ENCODE data around the gene TPTE. TPM values are rescaled to one million over a fixed set of nuclear protein-coding genes. Genes with fewer than 3 reads are reported as not detected.
"Not testable (repeated sequence)": the region's sequence is repeated elsewhere in the genome, so short reads cannot be mapped to it uniquely, and the experiment has no call there.

The TPTE gene
- total RNA-seq, 6 experiments from 2014 or later: not detected

GRCh38 chr21:10539956-10540355 is 18.6 kb downstream of the TPTE start:
- H3K27ac ChIP-seq: no peak overlapping the region
- ATAC-seq: no peak
- H3K27me3 ChIP-seq: no peaks in the 10 kb centered on the region
- no peaks in the 10 kb centered on the region for H3K36me3 ChIP-seq
- H3K4me3 ChIP-seq: no peak overlapping the region
- intact Hi-C loops (cut with DNase I): loop anchor here in 1 of 2 donors (10.0 kb wide), 1 partner anchor 65 kb away; no protein-coding TSS in a partner anchor
- no peaks in the 10 kb centered on the region for H3K4me1 ChIP-seq
- TF ChIP-seq POLR2A (IDR thresholded peaks at IDR 0.05): no peak
- TF ChIP-seq, protein P1, sequence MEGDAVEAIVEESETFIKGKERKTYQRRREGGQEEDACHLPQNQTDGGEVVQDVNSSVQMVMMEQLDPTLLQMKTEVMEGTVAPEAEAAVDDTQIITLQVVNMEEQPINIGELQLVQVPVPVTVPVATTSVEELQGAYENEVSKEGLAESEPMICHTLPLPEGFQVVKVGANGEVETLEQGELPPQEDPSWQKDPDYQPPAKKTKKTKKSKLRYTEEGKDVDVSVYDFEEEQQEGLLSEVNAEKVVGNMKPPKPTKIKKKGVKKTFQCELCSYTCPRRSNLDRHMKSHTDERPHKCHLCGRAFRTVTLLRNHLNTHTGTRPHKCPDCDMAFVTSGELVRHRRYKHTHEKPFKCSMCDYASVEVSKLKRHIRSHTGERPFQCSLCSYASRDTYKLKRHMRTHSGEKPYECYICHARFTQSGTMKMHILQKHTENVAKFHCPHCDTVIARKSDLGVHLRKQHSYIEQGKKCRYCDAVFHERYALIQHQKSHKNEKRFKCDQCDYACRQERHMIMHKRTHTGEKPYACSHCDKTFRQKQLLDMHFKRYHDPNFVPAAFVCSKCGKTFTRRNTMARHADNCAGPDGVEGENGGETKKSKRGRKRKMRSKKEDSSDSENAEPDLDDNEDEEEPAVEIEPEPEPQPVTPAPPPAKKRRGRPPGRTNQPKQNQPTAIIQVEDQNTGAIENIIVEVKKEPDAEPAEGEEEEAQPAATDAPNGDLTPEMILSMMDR (IDR thresholded peaks at IDR 0.05): no peak
- H3K9me3 ChIP-seq: no peaks in the 10 kb centered on the region
- 34% methylated on average over 3 of the region's 3 CpGs for WGBS (ENCODE audit: insufficient coverage, low coverage, low lambda C conversion rate, missing lambda C conversion rate)
- no peak for DNase-seq

DNA sequence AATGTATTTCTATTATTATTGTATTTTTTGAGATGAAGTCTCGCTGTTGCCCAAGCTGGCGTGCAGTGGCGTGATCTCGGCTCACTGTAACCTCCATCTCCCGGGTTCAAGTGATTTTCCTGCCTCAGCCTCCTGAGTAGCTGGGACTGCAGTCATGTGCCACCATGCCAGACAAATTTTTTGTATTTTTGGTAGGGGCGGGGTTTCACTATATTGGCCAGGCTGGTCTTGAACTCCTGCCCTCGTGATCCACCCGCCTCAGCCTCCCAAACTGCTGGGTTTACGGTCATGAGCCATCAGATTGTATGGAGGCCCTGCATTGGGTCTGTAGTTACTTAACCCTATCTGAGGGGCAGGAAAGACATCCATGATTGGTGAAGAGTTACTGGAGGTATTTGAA is 23.0 kb downstream of the TPTE start:
- not testable (repeated sequence) for DNase-seq, H3K9me3 ChIP-seq, H3K27ac ChIP-seq, H3K36me3 ChIP-seq, H3K27me3 ChIP-seq, H3K4me1 ChIP-seq, ATAC-seq, H3K4me3 ChIP-seq
- intact Hi-C loops (cut with DNase I): loop anchor here in 1 of 2 donors (10.0 kb wide), 1 partner anchor 60 kb away; no protein-coding TSS in a partner anchor
- WGBS (ENCODE audit: insufficient coverage, low coverage, low lambda C conversion rate, missing lambda C conversion rate): 59% methylated on average over 9 of the region's 9 CpGs

DNA sequence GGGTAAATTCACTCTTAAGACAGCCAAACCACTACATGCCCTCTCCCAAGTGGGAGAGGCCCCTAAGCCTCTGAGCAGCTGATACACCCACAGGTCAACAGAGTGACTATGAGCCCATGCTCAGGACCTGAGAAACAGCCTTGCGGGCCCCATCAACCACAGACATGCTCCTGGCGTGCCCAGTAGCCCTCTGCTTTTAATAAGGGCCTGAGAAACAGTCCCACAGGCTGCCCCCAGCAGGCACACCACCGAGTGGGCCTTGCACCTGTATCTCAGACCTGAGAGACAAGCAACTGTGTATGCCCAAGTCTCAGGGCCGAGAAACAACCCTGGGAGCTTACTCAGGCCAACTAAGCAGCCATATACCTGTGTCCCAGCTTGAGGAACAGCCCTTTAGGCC is 26.5 kb downstream of the TPTE start:
- H3K4me1 ChIP-seq, H3K9me3 ChIP-seq: not testable (repeated sequence)

DNA sequence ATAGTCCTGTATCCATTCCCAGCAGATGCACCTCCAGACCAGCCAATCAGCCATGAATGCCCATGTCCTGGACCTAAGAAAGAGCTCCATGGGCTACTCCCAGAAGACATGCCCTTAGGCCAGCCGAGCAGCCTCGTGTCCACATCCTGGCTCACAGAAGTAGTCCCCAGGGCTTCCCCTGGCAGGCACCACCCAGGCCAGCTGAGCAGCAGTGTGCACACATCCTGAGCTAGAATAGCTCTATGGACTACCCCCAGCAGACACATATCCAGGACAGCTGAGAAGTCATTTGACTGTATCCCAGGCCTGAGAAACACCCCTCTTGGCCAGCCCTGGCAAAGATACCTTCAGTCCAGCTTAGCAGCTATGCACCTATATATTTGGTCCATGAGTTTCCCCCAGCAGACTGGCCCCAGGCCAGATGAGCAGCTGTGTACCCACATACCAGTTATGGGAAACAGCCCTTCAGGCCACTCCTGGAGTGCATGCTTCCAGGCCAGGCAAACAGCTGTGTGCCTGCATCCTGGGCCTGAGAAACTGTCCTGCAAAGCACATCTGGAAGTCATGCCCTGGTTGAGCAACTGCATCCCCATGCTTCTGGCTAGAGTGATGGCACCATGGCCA is 27.1 kb downstream of the TPTE start:
- H3K9me3 ChIP-seq: not testable (repeated sequence)
- intact Hi-C loops (cut with DNase I): loop anchor here in 1 of 2 donors (10.0 kb wide), 1 partner anchor 56 kb away; no protein-coding TSS in a partner anchor

More for the DNA sequence above, 26.5 kb downstream of the TPTE start:
- peak in 1 of 4 donors; percentile 30 for ATAC-seq
- DNase-seq, H3K27me3 ChIP-seq, H3K4me3 ChIP-seq, H3K36me3 ChIP-seq, H3K27ac ChIP-seq: not testable (repeated sequence)
- 24% methylated on average over 4 of the region's 4 CpGs for WGBS (ENCODE audit: insufficient coverage, low coverage, low lambda C conversion rate, missing lambda C conversion rate)
- intact Hi-C loops (cut with DNase I): loop anchor here in 1 of 2 donors (10.0 kb wide), 1 partner anchor 57 kb away; no protein-coding TSS in a partner anchor

DNA sequence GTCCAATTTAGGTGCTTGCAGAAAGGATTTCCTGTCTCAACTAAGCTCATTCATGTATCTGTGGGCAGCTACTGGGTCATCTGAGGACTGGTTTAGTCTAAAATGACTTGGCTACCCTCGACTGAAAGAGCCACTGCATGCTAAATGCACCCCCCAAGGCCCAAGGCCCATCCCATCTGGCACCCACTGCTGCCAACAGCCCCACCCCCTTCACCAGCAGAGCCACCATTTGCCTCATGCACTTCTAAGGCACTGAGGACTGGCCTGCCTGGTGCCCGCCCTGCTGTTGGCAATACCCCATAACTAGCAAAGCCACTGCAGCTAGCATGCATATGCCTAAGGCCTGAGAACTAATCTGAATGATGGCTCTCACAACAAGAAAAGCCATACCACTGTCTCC is 49.4 kb downstream of the TPTE start:
- peaks cover 0 to 14% (median 0%) of the 10 kb centered on the region in 4 donors for H3K9me3 ChIP-seq
- not testable (repeated sequence) for H3K4me3 ChIP-seq

More for the DNA sequence above, 27.1 kb downstream of the TPTE start:
- H3K27ac ChIP-seq, H3K27me3 ChIP-seq, H3K36me3 ChIP-seq, H3K4me1 ChIP-seq, H3K4me3 ChIP-seq, DNase-seq: not testable (repeated sequence)
- peak in 1 of 4 donors; percentile 31 for ATAC-seq
- WGBS (ENCODE audit: insufficient coverage, low coverage, low lambda C conversion rate, missing lambda C conversion rate): 54% methylated on average over 2 of the region's 2 CpGs

GRCh38 chr21:10574531-10575310 is 53.3 kb downstream of the TPTE start:
- 52% methylated on average over 13 of the region's 16 CpGs for WGBS (ENCODE audit: insufficient coverage, low coverage, low lambda C conversion rate, missing lambda C conversion rate)
- H3K36me3 ChIP-seq; H3K27me3 ChIP-seq; H3K4me1 ChIP-seq; H3K9me3 ChIP-seq; intact Hi-C loops (cut with DNase I); H3K4me3 ChIP-seq; H3K27ac ChIP-seq: not testable (repeated sequence)
- peak in 3 of 4 donors; percentile 11 to 46 (median 42) for ATAC-seq
- peak in 1 of 3 donors; percentile 51 for DNase-seq

More for the DNA sequence above, 49.4 kb downstream of the TPTE start:
- H3K36me3 ChIP-seq; H3K27me3 ChIP-seq; H3K4me1 ChIP-seq; DNase-seq; H3K27ac ChIP-seq; intact Hi-C loops (cut with DNase I): not testable (repeated sequence)
- ATAC-seq: peak in 1 of 4 donors; percentile 44
- WGBS (ENCODE audit: insufficient coverage, low coverage, low lambda C conversion rate, missing lambda C conversion rate): 32% methylated on average over 2 of the region's 2 CpGs

- Histone ChIP-seq H3K36me3 (no peaks in the 10 kb centered on the region), H3K9me3 (peaks cover 0 to 10% (median 0%) of the 10 kb centered on the region in 4 donors), H3K27ac (no peak overlapping the region), H3K4me3 (no peak overlapping the region), H3K4me1 (no peaks in the 10 kb centered on the region), H3K27me3 (no peaks in the 10 kb centered on the region)
- peak in 1 of 4 donors; percentile 38 for ATAC-seq
- WGBS (ENCODE audit: insufficient coverage, low coverage, low lambda C conversion rate, missing lambda C conversion rate): 21% methylated on average over 2 of the region's 2 CpGs
- DNase-seq: peak in 1 of 3 donors; percentile 46
- intact Hi-C loops (cut with DNase I): no loop called here
- TF ChIP-seq, protein P1 (IDR thresholded peaks at IDR 0.05): no peak
- TF ChIP-seq POLR2A (IDR thresholded peaks at IDR 0.05): no peak
Measured at GRCh38 chr21:10575311-10575667, 53.9 kb downstream of the TPTE start.

GRCh38 chr21:10578910-10579309 is 57.5 kb downstream of the TPTE start:
- H3K9me3 ChIP-seq; ATAC-seq; H3K27ac ChIP-seq; DNase-seq; H3K27me3 ChIP-seq; H3K36me3 ChIP-seq; H3K4me1 ChIP-seq; H3K4me3 ChIP-seq; intact Hi-C loops (cut with DNase I): not testable (repeated sequence)
